ENCODE measurements around the gene VTCN1. TPM values are rescaled to one million over a fixed set of nuclear protein-coding genes. Genes with fewer than 3 reads are reported as not detected.

The VTCN1 gene
- total and polyA plus RNA-seq, 2 of the 13 experiments (the other 11 are each of a cell fraction or from before 2014, with no cell fraction given): not detected

DNA sequence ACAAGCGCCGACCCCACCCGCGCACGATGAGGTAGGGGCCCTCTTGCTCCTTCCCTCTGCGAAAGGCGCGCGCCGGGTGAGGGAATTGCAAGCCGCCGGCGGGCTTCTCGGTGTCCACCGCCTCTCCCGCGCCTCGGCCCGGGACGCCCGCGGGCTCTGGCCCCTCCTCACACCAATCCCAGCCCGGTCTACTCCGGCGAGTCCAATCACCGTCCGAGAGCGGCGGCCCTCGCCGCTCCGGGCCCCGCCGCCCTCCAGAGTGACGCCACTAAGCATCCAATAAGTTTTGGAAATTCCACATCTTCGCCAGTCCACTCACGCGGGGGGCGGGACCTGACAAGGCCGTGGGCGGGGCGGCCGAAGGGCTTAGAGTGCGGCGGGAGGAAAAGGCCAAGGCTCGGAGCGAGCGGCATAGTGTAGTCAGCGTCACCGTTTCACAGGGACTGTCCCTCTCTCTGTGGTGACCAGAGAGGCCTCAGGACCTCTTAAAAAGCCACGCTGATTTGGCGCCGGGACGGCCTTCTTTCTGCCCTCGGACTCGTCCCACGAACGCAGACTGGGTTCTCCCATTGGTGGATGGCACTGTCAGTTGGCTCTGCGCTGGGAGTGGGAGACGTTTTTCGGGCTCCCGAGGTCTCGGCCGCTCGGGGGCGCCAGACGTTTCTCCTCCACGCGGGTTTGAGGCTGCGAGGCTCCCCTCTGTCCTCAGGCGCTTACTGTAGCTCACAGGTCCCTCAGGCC, 89.0 kb downstream of the VTCN1 start, which contains the start of gene TRIM45:
Gene TRIM45 (minus strand): TSS at position 161 of the 741 bp plus-strand sequence. CDS start 548 bp downstream, outside the sequence.
- H3K4me3 ChIP-seq (replicated peaks in 1 of 3; ENCODE audit: insufficient read depth in 1 of 3, low read depth in 2 of 3, low read length in 3 of 3): peak within 1 kb of the TSS; percentile 47 to 77 (median 71)
- H3K79me2 ChIP-seq (ENCODE audit: insufficient read depth, low read length): no peaks in the 10 kb centered on the region
- DNase-seq (ENCODE audit: low spot score): peak; percentile 89
- no TSS peak for BruUV-seq (replicated peaks)
- ATAC-seq: peak; percentile 99
- H3K9me3 ChIP-seq (ENCODE audit: low read length): no peaks in the 10 kb centered on the region
- H3K27me3 ChIP-seq (ENCODE audit: control insufficient read depth in 1 of 2, insufficient read depth in 2 of 2, low read length in 2 of 2): no peaks in the 10 kb centered on the region; a peak in 1 of 5 replicates
- peak within 1 kb of the TSS; percentile 43 for H3K27ac ChIP-seq (ENCODE audit: extremely low read length, insufficient read depth, low read length)
- CTCF ChIA-PET (ENCODE audit: low intra/inter-chr PET ratio, low total read pairs): no interaction called here
- in situ Hi-C loops (cut with HindIII; ENCODE audit: extremely low pct_ligation_motif_present, low pct_unique_long_range_greater_than_20kb): no loop called here
- peak within 1 kb of the TSS; percentile 92 for H3K4me2 ChIP-seq (ENCODE audit: low read depth, low read length)
- no peaks in the 10 kb centered on the region for H4K20me1 ChIP-seq (ENCODE audit: insufficient read depth, low read length)
- peaks cover 19% of the 10 kb centered on the region for H3K4me1 ChIP-seq (ENCODE audit: insufficient read depth, low read length)
- POLR2A ChIA-PET: no interaction called here
- WGBS (ENCODE audit: low lambda C conversion rate): 0% methylated on average over 14 of the region's 71 CpGs
- H3K36me3 ChIP-seq (replicated peaks in 1 of 2; ENCODE audit: control insufficient read depth in 1 of 2, insufficient read depth in 2 of 2, low read length in 2 of 2): no peaks in the 10 kb centered on the region
- peak within 1 kb of the TSS; percentile 20 for H2AFZ ChIP-seq (ENCODE audit: low read length)
- peak; percentile 21 for FAIRE-seq
- H3K9ac ChIP-seq (ENCODE audit: insufficient read depth, low read depth, low read length): peak within 1 kb of the TSS; percentile 58
- intact Hi-C loops (cut with micrococcal nuclease; ENCODE audit: unreplicated experiment): loop anchor here (2.0 to 10.0 kb wide), 3 partner anchors 51 to 243 kb away; partner anchors contain the start of gene MAN1A2
- TF ChIP-seq, protein P1, sequence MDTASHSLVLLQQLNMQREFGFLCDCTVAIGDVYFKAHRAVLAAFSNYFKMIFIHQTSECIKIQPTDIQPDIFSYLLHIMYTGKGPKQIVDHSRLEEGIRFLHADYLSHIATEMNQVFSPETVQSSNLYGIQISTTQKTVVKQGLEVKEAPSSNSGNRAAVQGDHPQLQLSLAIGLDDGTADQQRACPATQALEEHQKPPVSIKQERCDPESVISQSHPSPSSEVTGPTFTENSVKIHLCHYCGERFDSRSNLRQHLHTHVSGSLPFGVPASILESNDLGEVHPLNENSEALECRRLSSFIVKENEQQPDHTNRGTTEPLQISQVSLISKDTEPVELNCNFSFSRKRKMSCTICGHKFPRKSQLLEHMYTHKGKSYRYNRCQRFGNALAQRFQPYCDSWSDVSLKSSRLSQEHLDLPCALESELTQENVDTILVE (CRISPR knock-in tag; IDR thresholded peaks at IDR 0.05): no peak
- TF ChIP-seq ZNF543 (CRISPR knock-in tag; IDR thresholded peaks at IDR 0.05): 0 out of 2 replicates have a peak, but pooled peaks have one; percentile 33
- no peak for TF ChIP-seq ZFP36L2 (CRISPR knock-in tag; IDR thresholded peaks at IDR 0.05)
- TF ChIP-seq AFF4 (CRISPR knock-in tag; IDR thresholded peaks at IDR 0.05): no peak
- TF ChIP-seq ZNF547 (CRISPR knock-in tag; IDR thresholded peaks at IDR 0.05): no peak
- no peak for TF ChIP-seq ZSCAN9 (CRISPR knock-in tag; IDR thresholded peaks at IDR 0.05; ENCODE audit: borderline replicate concordance)
- TF ChIP-seq DBP (CRISPR knock-in tag; IDR thresholded peaks at IDR 0.05; ENCODE audit: not compliant biosample characterization): no peak
- TF ChIP-seq E2F5 (CRISPR knock-in tag; conservative IDR thresholded peaks at IDR 0.05): 0 out of 2 replicates have a peak, but pooled peaks have one; percentile 27
- peak; percentile 74; the same call in 1 of the 2 replicates for TF ChIP-seq EED (CRISPR knock-in tag; IDR thresholded peaks at IDR 0.05)
- TF ChIP-seq HNF1B (CRISPR knock-in tag; IDR thresholded peaks at IDR 0.05): no peak
- TF ChIP-seq ZNF678 (CRISPR knock-in tag; IDR thresholded peaks at IDR 0.05): 0 out of 2 replicates have a peak, but pooled peaks have one; percentile 36
- TF ChIP-seq NCOA5 (CRISPR knock-in tag; IDR thresholded peaks at IDR 0.05): no peak
- no peak for TF ChIP-seq ZSCAN21 (CRISPR knock-in tag; IDR thresholded peaks at IDR 0.05; ENCODE audit: borderline replicate concordance)
- no peak for TF ChIP-seq ZKSCAN8 (CRISPR knock-in tag; IDR thresholded peaks at IDR 0.05; ENCODE audit: borderline replicate concordance)
- TF ChIP-seq SAP130 (CRISPR knock-in tag; IDR thresholded peaks at IDR 0.05; ENCODE audit: low read depth): no peak; the same call in none of the 2 replicates
- no peak for TF ChIP-seq MTF1 (CRISPR knock-in tag; IDR thresholded peaks at IDR 0.05)

All from HepG2 (cell line).